A673 (cell line): Measurements from ENCODE around the gene GABRB1.

Source experiments
- CTCF ChIP-seq: fragments of 300-800, 200-600 bp; sonication (generic); conservative IDR thresholded peaks from 2 replicates; pipeline ENCODE4 v1.5.1; 2017; ENCODE audit warnings: low read depth, mild to moderate bottlenecking, antibody characterized with exemption, low read length, moderate library complexity, mixed read lengths
- EZH2 ChIP-seq: fragments of 200-600 bp; sonication (generic); IDR thresholded peaks from 2 replicates; pipeline ENCODE4 v1.6.1; 2017; ENCODE audit warnings: borderline replicate concordance, low read depth, mild to moderate bottlenecking, mixed read lengths, antibody characterized with exemption, low read length; ENCODE audit not compliant: poor library complexity, severe bottlenecking

- TF ChIP-seq EZH2: no peak
- TF ChIP-seq CTCF: no peak
Observed at GRCh38 chr4:47444031-47444430, 412.7 kb downstream of the GABRB1 start.
